HG02623 (cell line): ENCODE data around the gene CCNB1.
"Not testable (repeated sequence)": the region's sequence is repeated elsewhere in the genome, so short reads cannot be mapped to it uniquely, and the experiment has no call there.

Experiments used
- ATAC-seq: cut with Tn5 transposase; IDR thresholded peaks from one replicate; pipeline ENCODE4 v1.9.1; 2021; ENCODE audit warnings: moderate library complexity; ENCODE audit not compliant: unreplicated experiment

CCNB1 gene

GRCh38 chr5:69181659-69182293 is 14.8 kb downstream of the CCNB1 start:
- ATAC-seq = not testable (repeated sequence)

- no peak for ATAC-seq
Measured at GRCh38 chr5:69184621-69185020, 17.7 kb downstream of the CCNB1 start.

DNA sequence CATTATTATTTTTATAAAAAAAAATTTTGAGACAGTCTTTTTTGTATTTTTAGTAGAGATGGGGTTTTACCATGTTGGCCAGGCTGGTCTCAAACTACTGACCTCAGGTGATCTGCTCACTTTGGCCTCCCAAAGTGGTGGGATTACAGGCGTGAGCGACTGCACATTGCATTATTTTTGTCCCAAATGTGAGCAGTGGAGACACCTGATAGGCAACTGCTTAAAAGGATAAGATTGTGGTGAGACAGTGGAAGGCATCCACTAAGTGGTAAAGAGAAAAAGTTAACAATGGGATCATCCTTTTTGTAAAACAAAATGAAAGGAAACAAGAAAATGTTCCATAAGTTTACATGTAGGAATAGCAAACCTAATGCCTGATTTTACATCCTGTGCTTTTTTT is 20.4 kb downstream of the CCNB1 start:
- no peak for ATAC-seq

DNA sequence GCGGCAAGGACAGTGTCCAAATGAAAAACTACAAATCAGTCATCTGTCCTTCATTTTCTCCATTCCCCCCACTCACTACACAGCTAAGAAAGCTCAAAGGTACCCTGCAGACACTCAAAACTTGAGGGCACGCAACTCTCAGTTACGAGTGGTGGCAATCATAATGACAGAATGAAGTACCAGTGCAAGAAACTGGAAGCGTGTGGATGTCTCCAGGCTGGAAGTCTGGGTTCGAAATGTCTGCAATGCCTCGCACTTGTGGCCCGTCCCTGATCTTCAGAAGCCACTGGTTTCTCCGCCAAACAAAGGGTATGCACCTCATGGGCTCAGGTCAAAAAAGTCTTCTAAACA is 21.8 kb downstream of the CCNB1 start:
- no peak for ATAC-seq

DNA sequence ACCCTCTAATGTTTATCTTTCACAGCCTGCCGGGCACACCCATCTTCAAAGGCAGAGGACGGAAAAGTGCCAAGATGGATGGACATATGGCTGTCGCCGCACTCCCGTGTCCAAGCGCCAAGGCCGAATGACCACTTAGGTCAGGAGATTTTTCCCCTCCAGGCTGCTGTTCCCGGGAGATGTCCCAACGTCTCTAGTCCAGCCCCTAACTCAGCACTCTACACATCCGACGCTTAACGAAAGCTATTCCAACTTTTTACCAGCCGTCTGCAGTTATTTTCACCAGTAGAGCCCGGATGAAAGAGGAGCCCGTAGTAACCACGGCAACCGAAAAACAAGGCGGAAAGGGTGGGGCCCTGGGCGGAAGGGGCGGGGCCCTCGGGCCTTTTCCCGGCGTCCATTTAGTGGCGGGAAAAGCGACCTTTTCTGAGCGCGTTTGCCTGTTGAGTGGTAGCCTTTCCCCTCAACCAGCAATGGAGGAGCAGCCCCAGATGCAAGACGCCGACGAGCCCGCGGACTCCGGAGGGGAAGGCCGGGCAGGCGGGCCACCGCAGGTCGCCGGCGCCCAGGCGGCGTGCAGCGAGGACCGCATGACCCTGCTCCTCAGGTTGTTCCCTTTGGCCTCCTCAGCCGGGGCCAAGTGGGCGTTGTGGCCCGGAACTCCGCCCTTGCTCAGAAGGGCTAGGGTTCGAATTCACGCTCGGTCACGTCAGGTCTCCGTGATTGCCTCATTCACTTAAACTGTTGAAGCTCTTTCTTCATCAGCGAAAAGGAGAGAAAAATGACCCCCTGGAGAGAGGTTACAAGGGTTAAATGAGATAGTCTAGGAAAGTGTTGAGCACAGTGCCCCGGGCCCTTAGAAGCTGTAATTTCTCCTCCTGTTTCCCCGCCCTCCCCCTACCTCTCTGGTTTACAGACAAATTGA is 22.5 kb downstream of the CCNB1 start, which contains the start of gene CENPH:
Gene CENPH, plus strand, starts transcription at position 422 of the 925 bp plus-strand sequence. Its CDS starts 52 bp downstream, at position 474.
- peak; percentile 89 for ATAC-seq

GRCh38 chr5:69202497-69202896 is 35.5 kb downstream of the CCNB1 start:
- no peak for ATAC-seq

DNA sequence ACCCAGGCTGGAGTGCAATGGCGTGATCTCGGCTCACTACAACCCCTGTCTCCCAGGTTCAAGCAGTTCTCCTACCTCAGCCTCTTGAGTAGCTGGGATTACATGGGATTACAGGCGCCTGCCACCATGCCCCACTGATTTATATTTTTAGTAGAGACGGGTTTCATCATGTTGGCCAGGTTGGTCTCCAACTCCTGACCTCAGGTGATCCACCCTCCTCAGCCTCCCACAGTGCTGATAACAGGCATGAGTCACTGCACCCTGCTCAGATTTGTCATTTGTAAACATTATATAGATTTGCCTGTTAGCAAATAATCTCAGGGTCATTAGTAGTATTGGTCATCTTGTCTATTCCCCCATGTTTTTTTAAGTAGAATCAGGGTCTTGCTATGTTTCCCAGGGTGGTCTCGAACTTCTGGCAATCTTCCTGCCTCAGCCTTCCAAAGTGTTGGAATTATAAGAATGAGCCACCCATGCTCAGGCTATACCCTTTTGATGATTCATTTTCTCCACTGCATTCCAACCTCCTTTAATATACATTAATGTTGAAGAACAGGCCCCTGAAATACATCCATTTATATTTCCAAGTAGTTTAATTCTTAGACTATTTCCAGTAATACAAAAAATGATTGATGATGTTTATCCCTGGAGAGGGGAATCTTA is 39.7 kb downstream of the CCNB1 start:
- no peak for ATAC-seq

DNA sequence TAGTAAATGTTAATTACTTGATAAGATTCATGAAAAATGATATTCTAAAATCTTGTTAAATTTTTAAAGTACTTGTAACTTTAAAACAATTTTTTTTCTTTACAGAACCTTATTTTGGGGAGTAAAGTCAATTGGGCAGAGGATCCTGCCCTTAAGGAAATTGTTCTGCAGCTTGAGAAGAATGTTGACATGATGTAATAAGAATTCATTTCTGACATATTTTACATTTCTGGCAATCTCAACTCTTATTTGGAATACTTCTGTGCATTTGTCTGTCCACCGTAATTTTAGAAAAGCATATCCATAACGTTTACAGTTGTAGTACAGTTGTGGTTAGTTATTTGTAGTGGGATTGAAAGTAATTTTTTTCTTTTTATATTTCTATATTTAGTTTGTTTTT is 42.7 kb downstream of the CCNB1 start:
- ATAC-seq = no peak

DNA sequence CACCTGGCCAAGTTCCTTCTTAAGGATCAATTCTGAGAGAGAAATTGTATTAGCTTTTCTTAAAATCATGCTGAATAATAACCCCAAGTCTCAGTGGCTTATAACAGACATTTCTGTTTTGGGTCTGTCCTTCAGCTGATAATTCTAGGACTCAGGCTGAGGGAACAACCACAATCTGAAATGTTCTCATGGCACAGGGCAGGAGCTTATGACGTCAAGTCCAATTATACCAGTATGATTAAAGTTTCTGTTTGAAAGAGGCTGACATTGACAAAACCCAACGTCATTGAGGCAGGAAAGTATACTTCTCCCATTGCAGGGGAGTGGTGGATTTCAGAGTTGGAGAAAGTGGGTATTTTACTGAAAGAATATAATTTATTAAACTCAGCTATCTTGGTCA is 44.2 kb downstream of the CCNB1 start:
- no peak for ATAC-seq

GRCh38 chr5:69212022-69212421 is 45.1 kb downstream of the CCNB1 start:
- ATAC-seq = no peak

- ATAC-seq = no peak
Measured at GRCh38 chr5:69213513-69214215, 46.7 kb downstream of the CCNB1 start.

DNA sequence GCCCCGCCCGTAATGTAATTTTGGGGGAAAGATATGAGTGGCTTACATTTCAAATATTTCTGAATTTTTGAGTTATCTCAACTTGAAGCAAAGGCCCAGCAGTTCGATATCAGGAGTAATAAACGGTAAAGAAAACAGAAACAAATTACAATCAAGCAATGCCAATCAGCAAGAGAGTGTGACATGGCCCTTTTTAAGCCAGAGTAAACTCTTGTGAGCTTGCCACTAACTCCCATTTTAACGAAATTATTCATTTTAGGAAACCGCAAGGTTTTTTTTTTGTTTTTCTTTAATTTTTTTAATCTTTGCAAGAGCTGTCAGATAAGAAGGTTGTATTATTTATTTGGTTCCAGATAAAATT is 50.2 kb downstream of the CCNB1 start:
- no peak for ATAC-seq

DNA sequence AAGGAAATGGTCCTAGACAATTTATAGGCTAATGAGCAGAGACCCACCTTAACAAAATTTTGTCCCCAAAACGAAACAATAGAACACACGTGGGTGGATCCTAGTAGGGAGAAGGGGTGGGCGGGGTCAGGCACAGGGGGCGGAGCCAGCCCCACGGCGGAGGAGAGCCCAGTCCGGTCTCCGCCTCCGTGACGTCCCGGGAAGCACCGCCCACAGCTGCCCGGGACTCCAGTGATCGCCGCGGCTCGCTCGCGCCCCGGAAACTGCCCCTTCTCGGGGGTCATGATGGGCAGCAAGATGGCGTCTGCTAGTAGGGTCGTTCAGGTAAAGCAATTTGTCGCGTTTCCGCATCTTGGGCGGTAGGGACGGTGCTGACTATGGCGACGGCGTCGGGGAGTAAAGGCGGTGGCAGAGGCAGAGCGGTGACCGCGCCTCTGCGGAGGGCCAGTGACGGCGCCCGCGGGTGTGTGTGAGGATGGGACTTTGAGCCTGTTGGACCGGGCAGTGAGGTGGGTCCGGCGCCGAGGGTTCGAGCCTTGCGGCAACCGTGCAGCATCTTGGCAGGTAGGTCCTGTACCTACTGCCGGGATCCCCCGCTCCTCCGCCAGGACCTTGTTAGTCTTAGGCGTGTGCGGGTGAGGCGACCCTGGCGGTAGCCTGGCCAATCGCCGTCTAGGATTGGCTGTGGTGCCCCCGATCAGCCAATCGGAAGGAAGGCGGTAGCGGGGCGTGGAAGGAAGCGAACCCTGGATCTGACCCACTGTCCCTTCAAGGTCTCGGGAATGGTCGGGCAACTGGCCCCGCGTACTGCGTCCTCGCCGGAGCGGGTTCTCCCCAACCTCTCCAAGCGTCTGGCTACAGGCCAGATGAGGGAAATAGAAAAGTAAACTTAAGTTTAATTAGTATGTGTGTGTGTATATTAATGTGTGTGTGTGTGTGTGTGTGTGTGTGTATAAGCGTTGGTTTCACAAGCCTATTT is 50.9 kb downstream of the CCNB1 start:
- ATAC-seq = peak; percentile 91

- ATAC-seq = no peak
Measured at GRCh38 chr5:69219939-69220338, 53.0 kb downstream of the CCNB1 start.

- not testable (repeated sequence) for ATAC-seq
Measured at GRCh38 chr5:69220371-69220770, 53.4 kb downstream of the CCNB1 start.

- not testable (repeated sequence) for ATAC-seq
Measured at GRCh38 chr5:69220833-69221232, 53.9 kb downstream of the CCNB1 start.

GRCh38 chr5:69224520-69224919 is 57.6 kb downstream of the CCNB1 start:
- ATAC-seq = no peak

- no peak for ATAC-seq
Measured at GRCh38 chr5:69225860-69226259, 58.9 kb downstream of the CCNB1 start.
